B cell (primary cell): ENCODE results near the gene PODXL. TPM values are rescaled to one million over a fixed set of nuclear protein-coding genes. Genes with fewer than 3 reads are reported as not detected.

Experiments
- ATAC-seq: fragments of 200-7000 bp; cut with Tn5 transposase; one replicate; pipeline ENCODE4 v1.10.0; 2021; ENCODE audit warnings: low read depth, mild to moderate bottlenecking, moderate number of reproducible peaks, moderate library complexity
- CTCF ChIA-PET: fragments of 350-600 bp; sonication (Branson Sonifier 250); formaldehyde crosslinking; loops from one replicate; lab custom pipeline; 2021; ENCODE audit warnings: antibody characterized with exemption, inconsistent platforms; lab: Charles Lee
- POLR2A ChIA-PET: fragments of 350-600 bp; sonication (Branson Sonifier 250); formaldehyde crosslinking; loops from one replicate; lab custom pipeline; 2021; ENCODE audit warnings: antibody characterized with exemption; lab: Charles Lee
- DNase-seq: peaks from one replicate; pipeline ENCODE4 v3.0.0; 2013
- H2AFZ ChIP-seq: 2 replicates; pipeline ENCODE4 v1.6.1; 2012; ENCODE audit warnings: mild to moderate bottlenecking, low read depth, low read length; ENCODE audit not compliant: insufficient read depth, poor library complexity, severe bottlenecking
- H3K27ac ChIP-seq, 2 donors: 1 replicate in 1 of 2; 2 replicates in 1 of 2; pipeline ENCODE4 v1.5.1; 2012 to 2013; ENCODE audit warnings: low read length in 2 of 2, mild to moderate bottlenecking in 2 of 2, moderate library complexity in 1 of 2
- H3K27me3 ChIP-seq, 4 experiments: fragments of 200-600 bp in 1 of 4; sonication (generic) in 1 of 4; replicated peaks in 1 of 4; 1 replicate in 2 of 4; 2 replicates in 2 of 4; pipeline versions ENCODE4 v1.6.1 to v1.7.0; 2013 to 2016; ENCODE audit warnings: low read length in 3 of 4, mild to moderate bottlenecking in 2 of 4, mixed read lengths in 1 of 4, moderate library complexity in 1 of 4; ENCODE audit not compliant: insufficient read depth in 4 of 4, control insufficient read depth in 3 of 4; ENCODE audit errors: control extremely low read depth in 1 of 4
- H3K36me3 ChIP-seq, 2 experiments: replicated peaks in 1 of 2; 1 replicate in 1 of 2; 2 replicates in 1 of 2; pipeline versions ENCODE4 v1.6.1 to v1.7.1; 2013; ENCODE audit warnings: low read length in 1 of 2; ENCODE audit not compliant: insufficient read depth in 2 of 2, control insufficient read depth in 1 of 2; ENCODE audit errors: control extremely low read depth in 1 of 2, extremely low read depth in 1 of 2
- H3K4me1 ChIP-seq, 2 donors: fragments of 200-600 bp in 1 of 2; sonication (generic) in 1 of 2; 1 replicate in 1 of 2; 2 replicates in 1 of 2; pipeline versions ENCODE4 v1.5.1 to v1.6.1; 2013 to 2017; ENCODE audit warnings: low read length in 2 of 2; ENCODE audit not compliant: control insufficient read depth in 2 of 2, insufficient read depth in 2 of 2
- H3K4me2 ChIP-seq: replicated peaks from 2 replicates; pipeline ENCODE3; 2012; ENCODE audit warnings: mild to moderate bottlenecking, low read depth, low read length; ENCODE audit not compliant: poor library complexity, severe bottlenecking
- H3K4me3 ChIP-seq, 5 experiments: fragments of 200-600 bp in 1 of 5; sonication (generic) in 1 of 5; 1 replicate in 3 of 5; 2 replicates in 2 of 5; pipeline versions ENCODE4 v1.5.1 to v1.7.0; 2011 to 2016; ENCODE audit warnings: low read length in 4 of 5, mild to moderate bottlenecking in 4 of 5, low read depth in 2 of 5, control low read depth in 1 of 5, moderate library complexity in 1 of 5; ENCODE audit not compliant: insufficient read depth in 1 of 5; ENCODE audit errors: control extremely low read depth in 1 of 5, extremely low read depth in 1 of 5
- H3K79me2 ChIP-seq: fragments of 200-600 bp; sonication (generic); one replicate; pipeline ENCODE4 v1.6.0; 2016; ENCODE audit warnings: low read length; ENCODE audit not compliant: control insufficient read depth, insufficient read depth
- H3K9ac ChIP-seq: fragments of 200-600 bp; sonication (generic); 2 replicates; pipeline ENCODE4 v1.6.1; 2017; ENCODE audit warnings: mild to moderate bottlenecking, low read length, moderate library complexity
- H3K9me3 ChIP-seq, 3 donors: one replicate each; pipeline versions ENCODE4 v1.6.1 to v1.7.1; 2013; ENCODE audit warnings: low read length in 2 of 3; ENCODE audit not compliant: control insufficient read depth in 2 of 3, insufficient read depth in 1 of 3; ENCODE audit errors: control extremely low read depth in 1 of 3
- H4K20me1 ChIP-seq: 2 replicates; pipeline ENCODE4 v1.6.0; 2012; ENCODE audit warnings: mild to moderate bottlenecking, low read length; ENCODE audit not compliant: insufficient read depth, control insufficient read depth, poor library complexity, severe bottlenecking
- H3K27ac Mint-ChIP-seq: one replicate; pipeline ENCODE4 v1.8.0; 2021; ENCODE audit warnings: mixed read lengths
- H3K27me3 Mint-ChIP-seq: one replicate; pipeline ENCODE4 v1.8.0; 2021; ENCODE audit warnings: mixed read lengths
- H3K4me1 Mint-ChIP-seq: one replicate; pipeline ENCODE4 v1.8.0; 2021; ENCODE audit warnings: mixed read lengths
- H3K4me3 Mint-ChIP-seq: one replicate; pipeline ENCODE4 v1.8.0; 2021; ENCODE audit warnings: mixed read lengths
- H3K9me3 Mint-ChIP-seq: one replicate; pipeline ENCODE4 v1.8.0; 2022; ENCODE audit warnings: mixed read lengths; ENCODE audit not compliant: insufficient read depth
- EZH2 ChIP-seq: IDR thresholded peaks from 2 replicates; pipeline ENCODE4 v1.6.1; 2012; ENCODE audit warnings: borderline replicate concordance, low read depth, mild to moderate bottlenecking, moderate library complexity, low read length; ENCODE audit not compliant: insufficient read depth, poor library complexity, severe bottlenecking
- WGBS: methylation state at CpG from one replicate; pipeline ENCODE4 v1.1.5; 2013; ENCODE audit warnings: missing lambda C conversion rate; ENCODE audit not compliant: insufficient coverage; 5-methylcytosine and 5-hydroxymethylcytosine counted together
- intact Hi-C: fragments of 100-400 bp; cut with micrococcal nuclease; formaldehyde crosslinking; loops from one replicate; pipeline ENCODE4 v1.10.0; 2022
- polyA plus RNA-seq: library from polyadenylated mRNA; depleted of rRNA; stranded (reverse); fragments of >200 nt; gene quantifications from 2 replicates; pipeline ENCODE4 v1.2.3, GENCODE V29; 2012
- total RNA-seq, 2 donors: library from RNA; stranded (reverse); fragments of 120-200 nt in 1 of 2; gene quantifications; 1 replicate in 1 of 2; 2 replicates in 1 of 2; pipeline versions ENCODE4 v1.2.3 to v1.2.4, GENCODE V29; 2013 to 2022
- TF ChIP-seq, protein P1 (sequence below): fragments of 200-600 bp; IDR thresholded peaks from one replicate; pipeline ENCODE4 v1.8.0; 2022; ENCODE audit warnings: antibody characterized with exemption, mild to moderate bottlenecking

The PODXL gene
- total and polyA plus RNA-seq, 2 donors (not counting 1 experiment from before 2014, with no cell fraction given) = 1.5 to 5.8 TPM

GRCh38 chr7:131553931-131554330 is 2.5 kb downstream of the PODXL start:
- Histone ChIP-seq H3K27ac (no peak overlapping the region), H3K9me3 (no peaks in the 10 kb centered on the region), H3K27me3 (peaks cover 0 to 50% (median 20%) of the 10 kb centered on the region in 4 experiments), H4K20me1 (peaks cover 6% of the 10 kb centered on the region), H3K79me2 (no peaks in the 10 kb centered on the region), H3K4me1 (peaks cover 29 to 32% of the 10 kb centered on the region in 2 donors), H3K4me2 (no peak overlapping the region), H3K9ac (no peak overlapping the region), H3K36me3 (no peaks in the 10 kb centered on the region), H3K4me3 (no peak overlapping the region), H2AFZ (no peak overlapping the region)
- peaks cover 23% of the 10 kb centered on the region for H3K27me3 Mint-ChIP-seq
- CTCF ChIA-PET = interaction anchor here (2.1 kb wide), 1 partner anchor 9 kb away, joined by 11 read pairs; no protein-coding TSS in a partner anchor
- no peak for DNase-seq
- intact Hi-C loops = no loop called here
- 74% methylated on average over 3 of the region's 4 CpGs for WGBS
- no peak overlapping the region for H3K4me3 Mint-ChIP-seq
- POLR2A ChIA-PET = no interaction called here
- no peak for TF ChIP-seq EZH2
- H3K9me3 Mint-ChIP-seq = no peaks in the 10 kb centered on the region
- peaks cover 27% of the 10 kb centered on the region for H3K4me1 Mint-ChIP-seq
- no peak overlapping the region for H3K27ac Mint-ChIP-seq
- no peak for ATAC-seq

DNA sequence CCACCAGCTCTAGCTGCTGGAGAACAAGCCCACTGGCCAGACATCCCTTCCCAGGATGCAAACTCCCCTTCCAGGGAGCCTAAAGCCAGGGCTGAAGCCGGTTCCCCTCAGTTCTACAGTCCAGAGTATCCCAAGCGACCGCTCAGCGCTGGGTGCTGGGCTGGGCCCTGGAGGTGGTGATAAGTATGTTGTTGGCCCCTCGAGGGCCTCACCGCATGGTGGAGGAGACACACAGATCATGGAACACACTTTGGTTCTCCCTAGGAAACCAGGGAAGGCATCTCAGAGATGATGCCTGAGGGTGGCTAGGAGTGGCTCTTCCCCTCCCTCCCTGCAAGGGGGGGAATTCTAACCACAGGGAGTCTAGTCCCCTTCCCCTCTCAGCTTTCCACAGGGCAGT is 4.4 kb downstream of the PODXL start:
- no peak for ATAC-seq

More for the DNA sequence above, 4.4 kb downstream of the PODXL start:
- Mint-ChIP-seq H3K4me3 (no peak overlapping the region), H3K9me3 (no peaks in the 10 kb centered on the region), H3K27me3 (peaks cover 23% of the 10 kb centered on the region), H3K27ac (no peak overlapping the region), H3K4me1 (peaks cover 16% of the 10 kb centered on the region)
- Histone ChIP-seq H4K20me1 (peaks cover 6% of the 10 kb centered on the region), H3K27ac (no peak overlapping the region), H3K79me2 (no peaks in the 10 kb centered on the region), H3K27me3 (peaks cover 0 to 39% (median 14%) of the 10 kb centered on the region in 4 experiments), H3K36me3 (no peaks in the 10 kb centered on the region), H3K9me3 (peaks cover 0 to 6% (median 0%) of the 10 kb centered on the region in 3 donors), H3K9ac (no peak overlapping the region), H3K4me2 (no peak overlapping the region), H2AFZ (no peak overlapping the region), H3K4me3 (no peak overlapping the region), H3K4me1 (peaks cover 18 to 22% of the 10 kb centered on the region in 2 donors)
- CTCF ChIA-PET = no interaction called here
- intact Hi-C loops = no loop called here
- POLR2A ChIA-PET = no interaction called here
- TF ChIP-seq EZH2 = no peak
- TF ChIP-seq, protein P1, sequence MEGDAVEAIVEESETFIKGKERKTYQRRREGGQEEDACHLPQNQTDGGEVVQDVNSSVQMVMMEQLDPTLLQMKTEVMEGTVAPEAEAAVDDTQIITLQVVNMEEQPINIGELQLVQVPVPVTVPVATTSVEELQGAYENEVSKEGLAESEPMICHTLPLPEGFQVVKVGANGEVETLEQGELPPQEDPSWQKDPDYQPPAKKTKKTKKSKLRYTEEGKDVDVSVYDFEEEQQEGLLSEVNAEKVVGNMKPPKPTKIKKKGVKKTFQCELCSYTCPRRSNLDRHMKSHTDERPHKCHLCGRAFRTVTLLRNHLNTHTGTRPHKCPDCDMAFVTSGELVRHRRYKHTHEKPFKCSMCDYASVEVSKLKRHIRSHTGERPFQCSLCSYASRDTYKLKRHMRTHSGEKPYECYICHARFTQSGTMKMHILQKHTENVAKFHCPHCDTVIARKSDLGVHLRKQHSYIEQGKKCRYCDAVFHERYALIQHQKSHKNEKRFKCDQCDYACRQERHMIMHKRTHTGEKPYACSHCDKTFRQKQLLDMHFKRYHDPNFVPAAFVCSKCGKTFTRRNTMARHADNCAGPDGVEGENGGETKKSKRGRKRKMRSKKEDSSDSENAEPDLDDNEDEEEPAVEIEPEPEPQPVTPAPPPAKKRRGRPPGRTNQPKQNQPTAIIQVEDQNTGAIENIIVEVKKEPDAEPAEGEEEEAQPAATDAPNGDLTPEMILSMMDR = no peak
- no peak for DNase-seq
- 100% methylated on average over 4 of the region's 6 CpGs for WGBS
